Vagina (tissue), 2 donors: ENCODE results near the gene POPDC2.
"Not testable (repeated sequence)": the region's sequence is repeated elsewhere in the genome, so short reads cannot be mapped to it uniquely, and the experiment has no call there.

ENCODE experiments used
- POLR2A ChIP-seq, 2 donors: fragments of 450-650 bp; IDR thresholded peaks; one replicate each; pipeline ENCODE4 v1.6.1; 2017; ENCODE audit warnings: antibody characterized with exemption in 2 of 2, mild to moderate bottlenecking in 2 of 2, moderate library complexity in 2 of 2
- TF ChIP-seq, protein P1 (sequence below), 3 experiments: fragments of 450-650 bp in 2 of 3; fragments of 200-600 bp in 1 of 3; sonication (generic) in 1 of 3; IDR thresholded peaks; one replicate each; pipeline ENCODE4 v1.5.1; 2017 to 2019; ENCODE audit warnings: antibody characterized with exemption in 3 of 3, mild to moderate bottlenecking in 2 of 3, moderate library complexity in 2 of 3

DNA sequence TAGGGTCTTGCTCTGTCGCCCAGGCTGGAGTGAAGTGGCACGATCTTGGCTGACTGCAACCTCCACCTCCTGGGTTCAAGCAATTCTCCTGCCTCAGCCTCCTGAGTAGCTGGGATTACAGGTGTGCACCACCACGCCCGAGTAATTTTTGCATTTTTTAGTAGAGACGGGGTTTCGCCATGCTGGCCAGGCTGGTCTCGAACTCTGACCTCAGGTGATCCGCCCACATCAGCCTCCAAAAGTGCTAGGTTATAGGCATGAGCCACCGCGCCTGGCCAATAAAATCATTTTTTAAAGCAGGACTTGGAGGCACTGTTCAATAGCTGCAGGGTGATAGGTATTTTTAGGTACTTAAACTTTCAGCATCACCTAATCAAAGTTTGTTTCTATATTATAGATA lies 17.8 kb upstream of the POPDC2 start:
- not testable (repeated sequence) for TF ChIP-seq POLR2A (IDR thresholded peaks at IDR 0.05)
- TF ChIP-seq, protein P1, sequence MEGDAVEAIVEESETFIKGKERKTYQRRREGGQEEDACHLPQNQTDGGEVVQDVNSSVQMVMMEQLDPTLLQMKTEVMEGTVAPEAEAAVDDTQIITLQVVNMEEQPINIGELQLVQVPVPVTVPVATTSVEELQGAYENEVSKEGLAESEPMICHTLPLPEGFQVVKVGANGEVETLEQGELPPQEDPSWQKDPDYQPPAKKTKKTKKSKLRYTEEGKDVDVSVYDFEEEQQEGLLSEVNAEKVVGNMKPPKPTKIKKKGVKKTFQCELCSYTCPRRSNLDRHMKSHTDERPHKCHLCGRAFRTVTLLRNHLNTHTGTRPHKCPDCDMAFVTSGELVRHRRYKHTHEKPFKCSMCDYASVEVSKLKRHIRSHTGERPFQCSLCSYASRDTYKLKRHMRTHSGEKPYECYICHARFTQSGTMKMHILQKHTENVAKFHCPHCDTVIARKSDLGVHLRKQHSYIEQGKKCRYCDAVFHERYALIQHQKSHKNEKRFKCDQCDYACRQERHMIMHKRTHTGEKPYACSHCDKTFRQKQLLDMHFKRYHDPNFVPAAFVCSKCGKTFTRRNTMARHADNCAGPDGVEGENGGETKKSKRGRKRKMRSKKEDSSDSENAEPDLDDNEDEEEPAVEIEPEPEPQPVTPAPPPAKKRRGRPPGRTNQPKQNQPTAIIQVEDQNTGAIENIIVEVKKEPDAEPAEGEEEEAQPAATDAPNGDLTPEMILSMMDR (IDR thresholded peaks at IDR 0.05), result not testable (repeated sequence)
